ENCODE measurements around the gene RPTOR.

The RPTOR gene

GRCh38 chr17:80588702-80589383 is 44.2 kb downstream of the RPTOR start:
- no peak for DNase-seq (ENCODE audit: low read depth)

GRCh38 chr17:80591788-80592187 is 47.1 kb downstream of the RPTOR start:
- DNase-seq (ENCODE audit: low read depth), result no peak

- no peak for DNase-seq (ENCODE audit: low read depth)
Measured at GRCh38 chr17:80592243-80592642, 47.6 kb downstream of the RPTOR start.

- no peak for DNase-seq (ENCODE audit: low read depth)
Measured at GRCh38 chr17:80593181-80593580, 48.5 kb downstream of the RPTOR start.

- no peak for DNase-seq (ENCODE audit: low read depth)
Measured at GRCh38 chr17:80594431-80595269, 50.0 kb downstream of the RPTOR start.

- no peak for DNase-seq (ENCODE audit: low read depth)
Measured at GRCh38 chr17:80596760-80597608, 52.3 kb downstream of the RPTOR start.

GRCh38 chr17:80598813-80599545 is 54.3 kb downstream of the RPTOR start:
- DNase-seq (ENCODE audit: low read depth), result no peak

- no peak for DNase-seq (ENCODE audit: low read depth)
Measured at GRCh38 chr17:80599546-80600305, 55.1 kb downstream of the RPTOR start.

GRCh38 chr17:80601146-80601545 is 56.5 kb downstream of the RPTOR start:
- no peak for DNase-seq (ENCODE audit: low read depth)

- no peak for DNase-seq (ENCODE audit: low read depth)
Measured at GRCh38 chr17:80603396-80603795, 58.8 kb downstream of the RPTOR start.

- DNase-seq (ENCODE audit: low read depth), result no peak
Measured at GRCh38 chr17:80604009-80604669, 59.5 kb downstream of the RPTOR start.

- no peak for DNase-seq (ENCODE audit: low read depth)
Measured at GRCh38 chr17:80604670-80605010, 60.0 kb downstream of the RPTOR start.

- DNase-seq (ENCODE audit: low read depth), result no peak
Measured at GRCh38 chr17:80605326-80606066, 60.9 kb downstream of the RPTOR start.

- DNase-seq (ENCODE audit: low read depth), result no peak
Measured at GRCh38 chr17:80608326-80608725, 63.7 kb downstream of the RPTOR start.

GRCh38 chr17:80609757-80610156 is 65.1 kb downstream of the RPTOR start:
- no peak for DNase-seq (ENCODE audit: low read depth)

- no peak for DNase-seq (ENCODE audit: low read depth)
Measured at GRCh38 chr17:80611816-80612215, 67.2 kb downstream of the RPTOR start.

- no peak for DNase-seq (ENCODE audit: low read depth)
Measured at GRCh38 chr17:80612997-80613731, 68.5 kb downstream of the RPTOR start.

GRCh38 chr17:80613732-80614071 is 69.1 kb downstream of the RPTOR start:
- no peak for DNase-seq (ENCODE audit: low read depth)

GRCh38 chr17:80614332-80615047 is 69.9 kb downstream of the RPTOR start:
- no peak for DNase-seq (ENCODE audit: low read depth)
